Activated CD8-positive, alpha-beta T cell treated with anti-CD3 and anti-CD28 coated beads for 36 hours (primary cell): ENCODE data around the gene CAMTA1. TPM values are rescaled to one million over a fixed set of nuclear protein-coding genes. Genes with fewer than 3 reads are reported as not detected.

ENCODE experiments used
- ATAC-seq: fragments of 200-7000 bp; cut with Tn5 transposase; one replicate; pipeline ENCODE4 v1.10.0; 2021; ENCODE audit warnings: mild to moderate bottlenecking, moderate library complexity
- CTCF ChIA-PET: fragments of 350-600 bp; sonication (Branson Sonifier 250); formaldehyde crosslinking; loops from one replicate; lab custom pipeline; 2021; ENCODE audit warnings: antibody characterized with exemption; lab: Charles Lee
- POLR2A ChIA-PET: fragments of 350-600 bp; sonication (Branson Sonifier 250); formaldehyde crosslinking; loops from one replicate; lab custom pipeline; 2021; ENCODE audit warnings: antibody characterized with exemption; lab: Charles Lee
- DNase-seq: peaks from one replicate; pipeline ENCODE4 v3.0.0-alpha.2; 2020
- H3K27ac Mint-ChIP-seq: one replicate; pipeline ENCODE4 v1.8.0; 2021; ENCODE audit warnings: mild to moderate bottlenecking, mixed read lengths
- H3K27me3 Mint-ChIP-seq: one replicate; pipeline ENCODE4 v1.8.0; 2021; ENCODE audit warnings: mixed read lengths
- H3K36me3 Mint-ChIP-seq: one replicate; pipeline ENCODE4 v1.8.0; 2021; ENCODE audit warnings: low read depth, mixed read lengths
- H3K4me1 Mint-ChIP-seq: one replicate; pipeline ENCODE4 v1.8.0; 2021; ENCODE audit warnings: low read depth, mixed read lengths
- H3K4me3 Mint-ChIP-seq: one replicate; pipeline ENCODE4 v1.8.0; 2021; ENCODE audit warnings: mild to moderate bottlenecking, moderate library complexity, mixed read lengths
- H3K9me3 Mint-ChIP-seq: one replicate; pipeline ENCODE4 v1.8.0; 2021; ENCODE audit warnings: mixed read lengths
- intact Hi-C: fragments of 100-400 bp; cut with micrococcal nuclease; formaldehyde crosslinking; loops from one replicate; pipeline ENCODE4 v1.10.0; 2022
- total RNA-seq, 2 experiments: library from RNA; stranded (reverse); gene quantifications; one replicate each; pipeline ENCODE4 v1.2.3, GENCODE V29; 2021
- TF ChIP-seq, protein P1 (sequence below): fragments of 200-600 bp; IDR thresholded peaks from one replicate; pipeline ENCODE4 v1.8.0; 2022; ENCODE audit warnings: antibody characterized with exemption, mild to moderate bottlenecking

Gene CAMTA1
- total RNA-seq, 2 experiments from 2014 or later, result 67.7 to 70.9 TPM

GRCh38 chr1:7007902-7008301 lies 222.6 kb downstream of the CAMTA1 start:
- no peaks in the 10 kb centered on the region for H3K27me3 Mint-ChIP-seq
- no peak overlapping the region for H3K4me3 Mint-ChIP-seq
- TF ChIP-seq, protein P1, sequence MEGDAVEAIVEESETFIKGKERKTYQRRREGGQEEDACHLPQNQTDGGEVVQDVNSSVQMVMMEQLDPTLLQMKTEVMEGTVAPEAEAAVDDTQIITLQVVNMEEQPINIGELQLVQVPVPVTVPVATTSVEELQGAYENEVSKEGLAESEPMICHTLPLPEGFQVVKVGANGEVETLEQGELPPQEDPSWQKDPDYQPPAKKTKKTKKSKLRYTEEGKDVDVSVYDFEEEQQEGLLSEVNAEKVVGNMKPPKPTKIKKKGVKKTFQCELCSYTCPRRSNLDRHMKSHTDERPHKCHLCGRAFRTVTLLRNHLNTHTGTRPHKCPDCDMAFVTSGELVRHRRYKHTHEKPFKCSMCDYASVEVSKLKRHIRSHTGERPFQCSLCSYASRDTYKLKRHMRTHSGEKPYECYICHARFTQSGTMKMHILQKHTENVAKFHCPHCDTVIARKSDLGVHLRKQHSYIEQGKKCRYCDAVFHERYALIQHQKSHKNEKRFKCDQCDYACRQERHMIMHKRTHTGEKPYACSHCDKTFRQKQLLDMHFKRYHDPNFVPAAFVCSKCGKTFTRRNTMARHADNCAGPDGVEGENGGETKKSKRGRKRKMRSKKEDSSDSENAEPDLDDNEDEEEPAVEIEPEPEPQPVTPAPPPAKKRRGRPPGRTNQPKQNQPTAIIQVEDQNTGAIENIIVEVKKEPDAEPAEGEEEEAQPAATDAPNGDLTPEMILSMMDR, result no peak
- CTCF ChIA-PET, result no interaction called here
- ATAC-seq, result no peak
- H3K4me1 Mint-ChIP-seq, result no peaks in the 10 kb centered on the region
- POLR2A ChIA-PET, result no interaction called here
- no peaks in the 10 kb centered on the region for H3K9me3 Mint-ChIP-seq
- H3K27ac Mint-ChIP-seq, result no peak overlapping the region
- H3K36me3 Mint-ChIP-seq, result no peaks in the 10 kb centered on the region
- no peak for DNase-seq
- intact Hi-C loops, result no loop called here

DNA sequence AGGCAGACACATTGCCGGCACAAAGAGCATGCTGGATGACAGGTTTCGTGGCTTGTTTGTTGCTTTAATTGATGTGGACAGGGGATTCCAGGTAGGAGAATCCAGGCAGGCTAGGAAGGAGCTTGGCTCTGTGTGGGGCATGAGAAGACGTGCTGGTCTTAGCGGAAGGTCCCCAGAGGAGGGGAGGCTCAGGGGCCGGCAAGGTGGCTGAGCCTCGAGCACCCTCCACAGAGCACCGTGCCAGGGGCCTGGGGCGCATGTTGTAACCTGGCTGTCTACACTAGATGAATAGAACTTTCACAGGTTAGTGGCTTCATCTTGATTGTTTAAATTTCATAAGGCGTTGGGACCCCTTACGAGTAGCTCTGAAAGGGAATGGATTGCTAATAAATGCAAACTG lies 223.1 kb downstream of the CAMTA1 start:
- POLR2A ChIA-PET, result no interaction called here
- CTCF ChIA-PET, result no interaction called here

DNA sequence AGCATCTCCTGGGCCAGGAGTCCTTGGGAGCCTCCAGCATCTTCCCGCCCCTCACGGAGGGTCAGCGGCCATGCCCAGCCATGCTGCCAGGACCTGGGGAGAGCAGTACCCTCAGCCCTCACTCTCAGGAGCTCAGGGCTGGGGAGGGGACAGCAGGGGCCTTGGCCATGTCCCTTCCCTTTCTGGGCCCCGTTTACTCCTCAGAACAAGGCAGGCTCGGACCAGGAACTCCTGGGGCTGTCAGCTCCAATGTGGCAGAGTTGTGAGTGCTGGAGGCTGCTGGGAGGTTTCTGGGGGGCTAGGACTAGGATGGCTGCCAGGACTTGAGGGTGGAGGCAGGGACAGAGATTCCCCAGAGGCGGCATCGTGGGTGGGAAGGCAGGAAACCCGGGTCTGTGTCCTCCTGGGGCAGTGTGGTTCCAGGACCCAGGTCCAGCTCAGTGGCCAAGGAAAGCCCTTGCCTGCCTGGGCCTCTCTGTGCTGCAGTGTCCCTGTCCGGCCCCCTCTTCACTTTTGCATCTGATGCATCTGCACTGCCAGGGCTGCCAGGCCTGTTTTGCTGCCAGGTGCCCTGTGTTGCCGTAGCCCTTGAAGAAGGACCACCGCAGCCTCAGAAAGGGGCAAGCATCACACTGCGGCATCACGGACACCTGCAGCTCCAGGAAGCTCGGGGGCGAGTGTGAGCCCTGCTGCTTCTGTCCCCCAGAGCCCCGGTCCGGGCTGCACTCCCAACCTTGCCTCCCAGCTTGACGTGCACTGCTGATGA lies 223.9 kb downstream of the CAMTA1 start:
- intact Hi-C loops, result no loop called here
- DNase-seq (no peak), ATAC-seq (no peak)
- no peaks in the 10 kb centered on the region for H3K27me3 Mint-ChIP-seq
- no peaks in the 10 kb centered on the region for H3K4me1 Mint-ChIP-seq
- TF ChIP-seq, protein P1, result no peak
- ChIA-PET POLR2A (no interaction called here), CTCF (no interaction called here)
- H3K4me3 Mint-ChIP-seq, result no peak overlapping the region
- H3K36me3 Mint-ChIP-seq, result no peaks in the 10 kb centered on the region
- no peak overlapping the region for H3K27ac Mint-ChIP-seq
- no peaks in the 10 kb centered on the region for H3K9me3 Mint-ChIP-seq

More for the DNA sequence above, 223.1 kb downstream of the CAMTA1 start:
- TF ChIP-seq, protein P1, result no peak
- Mint-ChIP-seq H3K27ac (no peak overlapping the region), H3K27me3 (no peaks in the 10 kb centered on the region), H3K4me3 (no peak overlapping the region), H3K9me3 (no peaks in the 10 kb centered on the region), H3K4me1 (no peaks in the 10 kb centered on the region), H3K36me3 (no peaks in the 10 kb centered on the region)
- ATAC-seq (no peak), DNase-seq (no peak)
- intact Hi-C loops, result no loop called here

GRCh38 chr1:7009741-7010525 lies 224.7 kb downstream of the CAMTA1 start:
- CTCF ChIA-PET, result no interaction called here
- H3K27me3 Mint-ChIP-seq, result no peaks in the 10 kb centered on the region
- H3K36me3 Mint-ChIP-seq, result no peaks in the 10 kb centered on the region
- POLR2A ChIA-PET, result no interaction called here
- no peak overlapping the region for H3K27ac Mint-ChIP-seq
- H3K9me3 Mint-ChIP-seq, result no peaks in the 10 kb centered on the region
- ATAC-seq, result no peak
- no peak overlapping the region for H3K4me3 Mint-ChIP-seq
- TF ChIP-seq, protein P1, result no peak
- intact Hi-C loops, result no loop called here
- DNase-seq, result no peak
- no peaks in the 10 kb centered on the region for H3K4me1 Mint-ChIP-seq
